SK-N-SH (cell line): ENCODE data around the gene HEY2. TPM values are rescaled to one million over a fixed set of nuclear protein-coding genes. Genes with fewer than 3 reads are reported as not detected.
A peak's percentile ranks its signal among the peaks of the same experiment; 100 is the strongest.

Experiments used
- CTCF ChIA-PET: fragments of 300-600, 350-600 bp; formaldehyde crosslinking; extraction: SDS; loops from one replicate; lab custom pipeline; 2021; lab: Yijun Ruan, JAX
- POLR2A ChIA-PET: fragments of 350-600 bp; sonication (Branson Sonifier 250); formaldehyde crosslinking; extraction: SDS; loops from one replicate; lab custom pipeline; 2020; ENCODE audit warnings: antibody characterized with exemption, inconsistent platforms; lab: Yijun Ruan, JAX
- DNase-seq: peaks from one replicate; pipeline ENCODE4 v3.0.0; 2012
- H2AFZ ChIP-seq: fragments of 200-600 bp; sonication (generic); 2 replicates; pipeline ENCODE4 v1.8.1; 2016; ENCODE audit warnings: antibody characterized with exemption, mild to moderate bottlenecking, low read depth
- H3F3A ChIP-seq: fragments of 200-600 bp; sonication (generic); replicated peaks from 2 replicates; pipeline ENCODE3; 2016; ENCODE audit warnings: antibody characterized with exemption, mild to moderate bottlenecking; ENCODE audit not compliant: insufficient read depth
- H3K27ac ChIP-seq, 2 experiments: fragments of 200-500 bp in 1 of 2; fragments of 200-600 bp in 1 of 2; sonication (Bioruptor generic) in 1 of 2; sonication (generic), shearing (Covaris generic) in 1 of 2; 2 replicates each; pipeline versions ENCODE4 v1.5.1 to v1.6.1; 2014 to 2016; ENCODE audit warnings: low read depth in 2 of 2, inconsistent platforms in 1 of 2, low read length in 1 of 2, mild to moderate bottlenecking in 1 of 2, mixed read lengths in 1 of 2
- H3K27me3 ChIP-seq: fragments of 200-600 bp; sonication (generic), shearing (Covaris generic); 2 replicates; pipeline ENCODE4 v1.6.1; 2016; ENCODE audit warnings: mixed run types; ENCODE audit not compliant: insufficient read depth
- H3K36me3 ChIP-seq, 2 experiments: fragments of 200-500 bp in 1 of 2; fragments of 200-600 bp in 1 of 2; sonication (Bioruptor generic) in 1 of 2; sonication (generic) in 1 of 2; replicated peaks in 1 of 2; 2 replicates each; pipeline versions ENCODE3 to v1.5.1; 2014 to 2016; ENCODE audit warnings: low read length in 1 of 2, mild to moderate bottlenecking in 1 of 2; ENCODE audit not compliant: insufficient read depth in 2 of 2, control insufficient read depth in 1 of 2
- H3K4me1 ChIP-seq, 2 experiments: fragments of 200-500 bp in 1 of 2; fragments of 200-600 bp in 1 of 2; sonication (Bioruptor generic) in 1 of 2; sonication (generic), shearing (Covaris generic) in 1 of 2; 2 replicates each; pipeline versions ENCODE4 v1.5.1 to v1.6.1; 2014 to 2016; ENCODE audit warnings: low read depth in 1 of 2, low read length in 1 of 2, mixed run types in 1 of 2; ENCODE audit not compliant: insufficient read depth in 2 of 2, control insufficient read depth in 1 of 2
- H3K4me2 ChIP-seq: fragments of 200-600 bp; sonication (generic), shearing (Covaris generic); 2 replicates; pipeline ENCODE4 v1.6.1; 2017; ENCODE audit warnings: mixed run types
- H3K4me3 ChIP-seq, 2 experiments: fragments of 200-500 bp in 1 of 2; fragments of 200-600 bp in 1 of 2; sonication (Bioruptor generic) in 1 of 2; sonication (generic), shearing (Covaris generic) in 1 of 2; 2 replicates each; pipeline versions ENCODE4 v1.5.1 to v1.8.1; 2014 to 2016; ENCODE audit warnings: low read depth in 2 of 2, inconsistent platforms in 1 of 2, low read length in 1 of 2, mild to moderate bottlenecking in 1 of 2, mixed read lengths in 1 of 2, moderate library complexity in 1 of 2
- H3K79me2 ChIP-seq: fragments of 200-600 bp; sonication (generic); 2 replicates; pipeline ENCODE4 v1.8.1; 2017; ENCODE audit warnings: mild to moderate bottlenecking; ENCODE audit not compliant: insufficient read depth
- H3K9ac ChIP-seq: fragments of 200-600 bp; sonication (generic); 2 replicates; pipeline ENCODE4 v1.6.1; 2017; ENCODE audit warnings: mixed run types
- H3K9me2 ChIP-seq: fragments of 200-600 bp; sonication (generic); 2 replicates; pipeline ENCODE4 v1.6.1; 2017; ENCODE audit warnings: mixed run types
- H3K9me3 ChIP-seq: fragments of 200-600 bp; sonication (generic); 2 replicates; pipeline ENCODE4 v1.6.1; 2017; ENCODE audit warnings: mixed run types, mild to moderate bottlenecking, moderate library complexity
- H4K20me1 ChIP-seq: fragments of 200-600 bp; sonication (generic); 2 replicates; pipeline ENCODE4 v1.6.1; 2017; ENCODE audit warnings: mild to moderate bottlenecking, mixed run types; ENCODE audit not compliant: insufficient read depth
- CHD2 ChIP-seq: fragments of 150-350 bp; IDR thresholded peaks from 2 replicates; pipeline ENCODE4 v1.6.1; 2018; ENCODE audit warnings: low read length; ENCODE audit not compliant: partially characterized antibody
- CTCF ChIP-seq: fragments of 200-600 bp; sonication (generic); IDR thresholded peaks from 2 replicates; pipeline ENCODE4 v1.6.1; 2017; ENCODE audit warnings: antibody characterized with exemption, mild to moderate bottlenecking, moderate library complexity
- EP300 ChIP-seq, 2 experiments: IDR thresholded peaks; 2 replicates each; pipeline versions ENCODE4 v1.4.0 to v1.6.1; 2012; ENCODE audit warnings: borderline replicate concordance in 1 of 2, low read depth in 1 of 2, low read length in 1 of 2
- FOXJ3 ChIP-seq: sonication (generic); formaldehyde crosslinking; IDR thresholded peaks from 2 replicates; pipeline ENCODE4 v1.5.1; 2020; ENCODE audit warnings: mild to moderate bottlenecking, missing genetic modification reagents
- FOXM1 ChIP-seq: IDR thresholded peaks from 2 replicates; pipeline ENCODE4 v1.4.0; 2012; ENCODE audit warnings: low read depth, mild to moderate bottlenecking
- IRF3 ChIP-seq: fragments of 150-350 bp; IDR thresholded peaks from 2 replicates; pipeline ENCODE4 v1.6.1; 2016; ENCODE audit warnings: mild to moderate bottlenecking, low read depth, low read length
- JUND ChIP-seq: IDR thresholded peaks from 2 replicates; pipeline ENCODE4 v1.4.0; 2012
- MEF2A ChIP-seq: IDR thresholded peaks from 2 replicates; pipeline ENCODE4 v1.4.0; 2012; ENCODE audit warnings: low read depth, borderline replicate concordance
- MXI1 ChIP-seq: IDR thresholded peaks from 2 replicates; pipeline ENCODE4 v1.6.1; 2012; ENCODE audit warnings: mild to moderate bottlenecking, low read depth, low read length, improper control_type of control experiment
- NFIC ChIP-seq: IDR thresholded peaks from 2 replicates; pipeline ENCODE4 v1.4.0; 2012; ENCODE audit warnings: borderline replicate concordance
- NRF1 ChIP-seq: IDR thresholded peaks from 2 replicates; pipeline ENCODE4 v1.6.1; 2012; ENCODE audit warnings: low read depth, mild to moderate bottlenecking, low read length
- POLR2AphosphoS5 ChIP-seq: IDR thresholded peaks from 2 replicates; pipeline ENCODE4 v1.6.1; 2012; ENCODE audit warnings: low read depth, low read length
- RAD21 ChIP-seq: IDR thresholded peaks from 2 replicates; pipeline ENCODE4 v1.6.1; 2012; ENCODE audit warnings: mild to moderate bottlenecking, low read length
- RCOR1 ChIP-seq: fragments of 150-350 bp; IDR thresholded peaks from 2 replicates; pipeline ENCODE4 v1.6.1; 2017; ENCODE audit warnings: antibody characterized with exemption, low read length
- RFX5 ChIP-seq: IDR thresholded peaks from 2 replicates; pipeline ENCODE4 v1.6.1; 2012; ENCODE audit warnings: mild to moderate bottlenecking, improper control_type of control experiment, low read length
- RXRA ChIP-seq: IDR thresholded peaks from 2 replicates; pipeline ENCODE4 v1.4.0; 2012; ENCODE audit warnings: low read depth, mild to moderate bottlenecking, borderline replicate concordance
- SIN3A ChIP-seq: IDR thresholded peaks from 2 replicates; pipeline ENCODE4 v1.6.1; 2012; ENCODE audit warnings: low read depth, mild to moderate bottlenecking, low read length, moderate library complexity, borderline replicate concordance
- SMC3 ChIP-seq: IDR thresholded peaks from 2 replicates; pipeline ENCODE4 v1.6.1; 2012; ENCODE audit warnings: low read depth, low read length, improper control_type of control experiment
- TAF1 ChIP-seq: IDR thresholded peaks from 2 replicates; pipeline ENCODE4 v1.6.1; 2012; ENCODE audit warnings: low read depth, mild to moderate bottlenecking, low read length, moderate library complexity, borderline replicate concordance
- TCF12 ChIP-seq: IDR thresholded peaks from 2 replicates; pipeline ENCODE4 v1.4.0; 2012
- TEAD4 ChIP-seq: IDR thresholded peaks from 2 replicates; pipeline ENCODE4 v1.4.0; 2012; ENCODE audit warnings: mild to moderate bottlenecking, borderline replicate concordance; ENCODE audit not compliant: insufficient read depth
- USF1 ChIP-seq: IDR thresholded peaks from 2 replicates; pipeline ENCODE4 v1.4.0; 2012; ENCODE audit warnings: low read depth, borderline replicate concordance
- USF2 ChIP-seq: fragments of 150-350 bp; IDR thresholded peaks from 2 replicates; pipeline ENCODE4 v1.6.1; 2017; ENCODE audit warnings: antibody characterized with exemption, low read length, low read depth, borderline replicate concordance
- YY1 ChIP-seq: IDR thresholded peaks from 2 replicates; pipeline ENCODE4 v1.4.0; 2012; ENCODE audit warnings: low read depth, mild to moderate bottlenecking
- ZBTB33 ChIP-seq: IDR thresholded peaks from 2 replicates; pipeline ENCODE4 v1.4.0; 2012; ENCODE audit warnings: low read depth, borderline replicate concordance
- WGBS: methylation state at CpG from one replicate; pipeline ENCODE4 v1.1.6; 2017; ENCODE audit warnings: low lambda C conversion rate; 5-methylcytosine and 5-hydroxymethylcytosine counted together
- polyA plus RNA-seq, 3 experiments: library from polyadenylated mRNA; depleted of rRNA; stranded (reverse); fragments of >200 nt; gene quantifications; 2 replicates each; pipeline ENCODE4 v1.2.3, GENCODE V29; 2012

The HEY2 gene
- polyA plus RNA-seq, 1 of the 3 experiments (the other 2 are of a cell fraction): not detected

GRCh38 chr6:125753218-125753936, 3.9 kb downstream of the HEY2 start:
- Histone ChIP-seq H3K4me3 (no peak overlapping the region), H3K4me1 (peaks cover 0 to 13% of the 10 kb centered on the region in 2 experiments; a peak in 1 of 4 replicates), H3K9ac (no peak overlapping the region), H3K4me2 (no peak overlapping the region), H2AFZ (no peak overlapping the region), H3K27ac (no peak overlapping the region), H3K27me3 (peaks cover 63% of the 10 kb centered on the region), H4K20me1 (no peaks in the 10 kb centered on the region), H3K36me3 (no peaks in the 10 kb centered on the region), H3F3A (no peaks in the 10 kb centered on the region), H3K79me2 (no peaks in the 10 kb centered on the region), H3K9me3 (no peaks in the 10 kb centered on the region), H3K9me2 (no peaks in the 10 kb centered on the region)
- ChIA-PET CTCF (interaction anchor here (0.6 to 10.5 kb wide), 15 partner anchors 9 to 600 kb away, joined by 3 to 278 read pairs (median 4); partner anchors contain the start of gene TPD52L1), POLR2A (no interaction called here)
- WGBS: 16% methylated on average over 5 of the region's 5 CpGs
- no peak for DNase-seq
- TF ChIP-seq YY1 (no peak), MXI1 (no peak), NRF1 (no peak), ZBTB33 (no peak), SMC3 (peak; percentile 16; the same call in 1 of the 2 replicates), IRF3 (no peak), USF1 (no peak), RAD21 (peak; percentile 32), TAF1 (no peak), FOXJ3 (CRISPR knock-in tag) (no peak), USF2 (no peak), TEAD4 (no peak), RFX5 (no peak), MEF2A (no peak), RXRA (no peak), CHD2 (no peak), POLR2AphosphoS5 (no peak), EP300 (IDR thresholded peaks at IDR 0.05; ENCODE audit: borderline replicate concordance in 1 of 2, low read depth in 1 of 2, low read length in 1 of 2) (no peak), RCOR1 (no peak), TCF12 (no peak), JUND (no peak), FOXM1 (no peak), CTCF (peak; percentile 60), SIN3A (no peak), NFIC (no peak)
